Measurements from ENCODE around the gene PPP2R3B. TPM values are rescaled to one million over a fixed set of nuclear protein-coding genes. Genes with fewer than 3 reads are reported as not detected.

PPP2R3B gene
- polyA plus RNA-seq, 1 donor from 2014 or later: 41.7 TPM

- Histone ChIP-seq H3K36me3 (ENCODE audit: insufficient read depth, low read length) (no peaks in the 10 kb centered on the region), H3K27ac (ENCODE audit: low read length) (no peak overlapping the region), H3K9me3 (ENCODE audit: low read length) (no peaks in the 10 kb centered on the region), H3K27me3 (ENCODE audit: insufficient read depth, low read depth, low read length) (no peaks in the 10 kb centered on the region), H3K79me2 (replicated peaks; ENCODE audit: insufficient read depth, low read length) (no peaks in the 10 kb centered on the region), H3K9me2 (ENCODE audit: insufficient read depth, low read length) (no peaks in the 10 kb centered on the region), H4K20me1 (ENCODE audit: insufficient read depth) (no peaks in the 10 kb centered on the region), H2AFZ (ENCODE audit: low read depth, low read length) (no peak overlapping the region), H3F3A (ENCODE audit: insufficient read depth, low read length, poor library complexity, severe bottlenecking) (no peaks in the 10 kb centered on the region), H3K4me2 (ENCODE audit: low read length) (no peak overlapping the region), H3K4me3 (ENCODE audit: low read length) (no peak overlapping the region), H3K9ac (ENCODE audit: low read length) (no peak overlapping the region)
- TF ChIP-seq EZH2 (IDR thresholded peaks at IDR 0.05; ENCODE audit: borderline replicate concordance, insufficient read depth, low read length, poor library complexity, severe bottlenecking): no peak
- TF ChIP-seq SMC3 (conservative IDR thresholded peaks at IDR 0.05; ENCODE audit: poor library complexity): no peak
- TF ChIP-seq MXI1 (conservative IDR thresholded peaks at IDR 0.05; ENCODE audit: poor library complexity, severe bottlenecking): no peak
- TF ChIP-seq REST (IDR thresholded peaks at IDR 0.05; ENCODE audit: borderline replicate concordance): no peak
- TF ChIP-seq, protein P1, sequence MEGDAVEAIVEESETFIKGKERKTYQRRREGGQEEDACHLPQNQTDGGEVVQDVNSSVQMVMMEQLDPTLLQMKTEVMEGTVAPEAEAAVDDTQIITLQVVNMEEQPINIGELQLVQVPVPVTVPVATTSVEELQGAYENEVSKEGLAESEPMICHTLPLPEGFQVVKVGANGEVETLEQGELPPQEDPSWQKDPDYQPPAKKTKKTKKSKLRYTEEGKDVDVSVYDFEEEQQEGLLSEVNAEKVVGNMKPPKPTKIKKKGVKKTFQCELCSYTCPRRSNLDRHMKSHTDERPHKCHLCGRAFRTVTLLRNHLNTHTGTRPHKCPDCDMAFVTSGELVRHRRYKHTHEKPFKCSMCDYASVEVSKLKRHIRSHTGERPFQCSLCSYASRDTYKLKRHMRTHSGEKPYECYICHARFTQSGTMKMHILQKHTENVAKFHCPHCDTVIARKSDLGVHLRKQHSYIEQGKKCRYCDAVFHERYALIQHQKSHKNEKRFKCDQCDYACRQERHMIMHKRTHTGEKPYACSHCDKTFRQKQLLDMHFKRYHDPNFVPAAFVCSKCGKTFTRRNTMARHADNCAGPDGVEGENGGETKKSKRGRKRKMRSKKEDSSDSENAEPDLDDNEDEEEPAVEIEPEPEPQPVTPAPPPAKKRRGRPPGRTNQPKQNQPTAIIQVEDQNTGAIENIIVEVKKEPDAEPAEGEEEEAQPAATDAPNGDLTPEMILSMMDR (IDR thresholded peaks at IDR 0.05; ENCODE audit: poor library complexity, severe bottlenecking): no peak
- no peak for TF ChIP-seq RAD21 (conservative IDR thresholded peaks at IDR 0.05)
- TF ChIP-seq TAF1 (IDR thresholded peaks at IDR 0.05; ENCODE audit: low read depth): no peak
- TF ChIP-seq EP300 (conservative IDR thresholded peaks at IDR 0.05; ENCODE audit: poor library complexity, severe bottlenecking): no peak
- TF ChIP-seq POLR2AphosphoS5 (IDR thresholded peaks at IDR 0.05): no peak
These were observed 16.1 kb upstream of the PPP2R3B start for GRCh38 chrX:402857-403256.

DNA sequence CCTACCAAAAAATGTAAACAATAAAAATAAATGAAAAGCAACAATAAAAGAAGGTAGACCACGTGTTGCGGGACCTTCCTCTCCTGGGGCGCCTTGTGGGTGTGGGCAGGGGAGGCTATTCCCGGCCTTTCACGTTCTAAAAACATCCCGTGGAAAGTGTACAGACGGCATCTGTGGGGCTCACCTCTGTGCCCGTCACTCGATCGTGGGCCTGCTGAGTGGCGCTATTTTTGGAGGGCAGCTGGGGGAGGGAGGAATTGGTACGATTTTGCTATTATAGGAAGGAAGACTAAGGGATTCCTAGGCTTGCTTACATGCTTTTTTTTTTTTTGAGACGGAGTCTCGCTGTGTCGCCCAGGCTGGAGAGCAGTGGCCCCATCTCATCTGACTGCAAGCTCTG is 13.6 kb upstream of the PPP2R3B start:
- Histone ChIP-seq H3K27me3 (ENCODE audit: insufficient read depth, low read depth, low read length) (no peaks in the 10 kb centered on the region), H3K27ac (ENCODE audit: low read length) (no peak overlapping the region), H4K20me1 (ENCODE audit: insufficient read depth) (no peaks in the 10 kb centered on the region), H3F3A (ENCODE audit: insufficient read depth, low read length, poor library complexity, severe bottlenecking) (no peaks in the 10 kb centered on the region), H3K9me2 (ENCODE audit: insufficient read depth, low read length) (no peaks in the 10 kb centered on the region), H3K9me3 (ENCODE audit: low read length) (no peaks in the 10 kb centered on the region), H2AFZ (ENCODE audit: low read depth, low read length) (no peak overlapping the region), H3K4me2 (ENCODE audit: low read length) (no peak overlapping the region), H3K36me3 (ENCODE audit: insufficient read depth, low read length) (no peaks in the 10 kb centered on the region), H3K9ac (ENCODE audit: low read length) (no peak overlapping the region), H3K4me3 (ENCODE audit: low read length) (no peak overlapping the region), H3K79me2 (replicated peaks; ENCODE audit: insufficient read depth, low read length) (no peaks in the 10 kb centered on the region)
- TF ChIP-seq EP300 (conservative IDR thresholded peaks at IDR 0.05; ENCODE audit: poor library complexity, severe bottlenecking): no peak
- TF ChIP-seq REST (IDR thresholded peaks at IDR 0.05; ENCODE audit: borderline replicate concordance): no peak
- TF ChIP-seq, protein P1 (IDR thresholded peaks at IDR 0.05; ENCODE audit: poor library complexity, severe bottlenecking): no peak
- TF ChIP-seq MXI1 (conservative IDR thresholded peaks at IDR 0.05; ENCODE audit: poor library complexity, severe bottlenecking): no peak
- TF ChIP-seq POLR2AphosphoS5 (IDR thresholded peaks at IDR 0.05): no peak
- no peak for TF ChIP-seq EZH2 (IDR thresholded peaks at IDR 0.05; ENCODE audit: borderline replicate concordance, insufficient read depth, low read length, poor library complexity, severe bottlenecking)

Data from neural cell (in vitro differentiated cells).